Esophagus mucosa (tissue), 1 donor: ENCODE data around the gene CLPTM1L. TPM values are rescaled to one million over a fixed set of nuclear protein-coding genes. Genes with fewer than 3 reads are reported as not detected.
"Not testable (repeated sequence)": the region's sequence is repeated elsewhere in the genome, so short reads cannot be mapped to it uniquely, and the experiment has no call there.

Experiments
- ATAC-seq: fragments of 200-7000 bp; cut with Tn5 transposase; one replicate; pipeline ENCODE4 v1.9.1; 2020
- total RNA-seq: library from RNA; stranded (reverse); gene quantifications from one replicate; pipeline ENCODE4 v1.2.4, GENCODE V29; 2023
- donor health status: DM: yes; HTN: yes; CAD: no.

CLPTM1L gene
- total RNA-seq, 1 donor from 2014 or later, result 39.5 TPM

GRCh38 chr5:1380011-1380817 lies 35.3 kb upstream of the CLPTM1L start:
- ATAC-seq, result peak; percentile 40

GRCh38 chr5:1378866-1379659 lies 34.2 kb upstream of the CLPTM1L start:
- no peak for ATAC-seq

GRCh38 chr5:1378096-1378495 lies 33.2 kb upstream of the CLPTM1L start:
- ATAC-seq, result no peak

- ATAC-seq, result no peak
Observed at GRCh38 chr5:1376981-1377380, 32.1 kb upstream of the CLPTM1L start.

- no peak for ATAC-seq
Observed at GRCh38 chr5:1375871-1376810, 31.2 kb upstream of the CLPTM1L start.

- ATAC-seq, result no peak
Observed at GRCh38 chr5:1374679-1375055, 29.8 kb upstream of the CLPTM1L start.

GRCh38 chr5:1374030-1374678 lies 29.3 kb upstream of the CLPTM1L start:
- ATAC-seq, result no peak

- ATAC-seq, result not testable (repeated sequence)
Observed at GRCh38 chr5:1371972-1372342, 27.1 kb upstream of the CLPTM1L start.

- ATAC-seq, result no peak
Observed at GRCh38 chr5:1371218-1371971, 26.5 kb upstream of the CLPTM1L start.

GRCh38 chr5:1370006-1370405 lies 25.1 kb upstream of the CLPTM1L start:
- no peak for ATAC-seq

GRCh38 chr5:1368756-1369155 lies 23.9 kb upstream of the CLPTM1L start:
- ATAC-seq, result no peak

GRCh38 chr5:1368236-1368635 lies 23.3 kb upstream of the CLPTM1L start:
- no peak for ATAC-seq

- no peak for ATAC-seq
Observed at GRCh38 chr5:1367149-1367548, 22.2 kb upstream of the CLPTM1L start.

- no peak for ATAC-seq
Observed at GRCh38 chr5:1366514-1366913, 21.6 kb upstream of the CLPTM1L start.

GRCh38 chr5:1364211-1364610 lies 19.3 kb upstream of the CLPTM1L start:
- ATAC-seq, result no peak

GRCh38 chr5:1363581-1363980 lies 18.7 kb upstream of the CLPTM1L start:
- no peak for ATAC-seq

GRCh38 chr5:1363160-1363559 lies 18.3 kb upstream of the CLPTM1L start:
- ATAC-seq, result peak; percentile 16

GRCh38 chr5:1362242-1363015 lies 17.5 kb upstream of the CLPTM1L start:
- ATAC-seq, result no peak

GRCh38 chr5:1360861-1361260 lies 16.0 kb upstream of the CLPTM1L start:
- no peak for ATAC-seq

- not testable (repeated sequence) for ATAC-seq
Observed at GRCh38 chr5:1360367-1360766, 15.5 kb upstream of the CLPTM1L start.

GRCh38 chr5:1359713-1360112 lies 14.8 kb upstream of the CLPTM1L start:
- no peak for ATAC-seq
